PC-9 (cell line): Measurements from ENCODE around the gene PGF. TPM values are rescaled to one million over a fixed set of nuclear protein-coding genes. Genes with fewer than 3 reads are reported as not detected.

Experiments
- BruUV-seq: library from RNA; stranded (reverse); fragments of 400-500 nt; replicated peaks from 2 replicates; lab custom pipeline; 2021; lab: Mats Ljungman, UMichigan
- CTCF ChIA-PET: fragments of 300-600 bp; sonication (Branson Sonifier 250); formaldehyde crosslinking; loops from one replicate; lab custom pipeline; 2022; ENCODE audit warnings: antibody characterized with exemption; lab: Charles Lee
- POLR2A ChIA-PET: fragments of 300-600 bp; sonication (Branson Sonifier 250); formaldehyde crosslinking; loops from one replicate; lab custom pipeline; 2022; ENCODE audit warnings: antibody characterized with exemption; ENCODE audit not compliant: unreplicated experiment; lab: Charles Lee
- DNase-seq, 2 experiments: peaks; one replicate each; pipeline versions ENCODE4 v3.0.0 to v3.0.0-alpha.2; 2015 to 2022; ENCODE audit warnings: mixed read lengths in 1 of 2
- H2AFZ ChIP-seq: fragments of 200-600 bp; sonication (generic); 2 replicates; pipeline ENCODE4 v1.8.1; 2017; ENCODE audit warnings: antibody characterized with exemption
- H3F3A ChIP-seq: fragments of 200-600 bp; sonication (generic); 2 replicates; pipeline ENCODE4 v1.8.1; 2017; ENCODE audit warnings: antibody characterized with exemption, mild to moderate bottlenecking, low read depth; ENCODE audit not compliant: insufficient read depth
- H3K27ac ChIP-seq: fragments of 200-600 bp; sonication (generic); 2 replicates; pipeline ENCODE4 v1.6.1; 2016; ENCODE audit warnings: mixed run types
- H3K27me3 ChIP-seq: fragments of 200-600 bp; sonication (generic); 2 replicates; pipeline ENCODE4 v1.6.1; 2016; ENCODE audit warnings: low read depth, mixed run types; ENCODE audit not compliant: insufficient read depth
- H3K36me3 ChIP-seq: fragments of 200-600 bp; sonication (generic); 2 replicates; pipeline ENCODE4 v1.6.1; 2016; ENCODE audit warnings: low read depth, mixed run types
- H3K4me1 ChIP-seq: fragments of 200-600 bp; sonication (generic); replicated peaks from 2 replicates; pipeline ENCODE4 v1.6.1; 2016; ENCODE audit warnings: mixed run types; ENCODE audit not compliant: insufficient read depth
- H3K4me2 ChIP-seq: fragments of 200-600 bp; sonication (generic); 2 replicates; pipeline ENCODE4 v1.6.1; 2017; ENCODE audit warnings: mixed run types
- H3K4me3 ChIP-seq: fragments of 200-600 bp; sonication (generic); 2 replicates; pipeline ENCODE4 v1.6.1; 2016; ENCODE audit warnings: mixed run types
- H3K79me2 ChIP-seq: fragments of 200-600 bp; sonication (generic); 2 replicates; pipeline ENCODE4 v1.6.1; 2017; ENCODE audit warnings: low read depth, mixed run types
- H3K9me2 ChIP-seq: fragments of 200-600 bp; sonication (generic); 2 replicates; pipeline ENCODE4 v1.8.1; 2017; ENCODE audit warnings: mild to moderate bottlenecking; ENCODE audit not compliant: insufficient read depth
- H3K9me3 ChIP-seq: fragments of 200-600 bp; sonication (generic); 2 replicates; pipeline ENCODE4 v1.8.1; 2016; ENCODE audit warnings: low read depth; ENCODE audit not compliant: insufficient read depth
- H4K20me1 ChIP-seq: fragments of 200-600 bp; sonication (generic); 2 replicates; pipeline ENCODE4 v1.8.1; 2017; ENCODE audit not compliant: insufficient read depth
- EZH2 ChIP-seq: fragments of 200-600 bp; sonication (generic); IDR thresholded peaks from 2 replicates; pipeline ENCODE4 v1.8.0; 2017; ENCODE audit warnings: antibody characterized with exemption, low read depth
- intact Hi-C: fragments of 100-400 bp; cut with micrococcal nuclease; formaldehyde crosslinking; loops from one replicate; pipeline ENCODE4 v1.10.0; 2022; ENCODE audit not compliant: unreplicated experiment
- total RNA-seq: library from RNA; stranded (reverse); gene quantifications from 2 replicates; pipeline ENCODE4 v1.2.3, GENCODE V29; 2021
- TF ChIP-seq, protein P1 (sequence below): fragments of 200-600 bp; sonication (generic); conservative IDR thresholded peaks from 2 replicates; pipeline ENCODE4 v1.6.1; 2017; ENCODE audit warnings: mixed run types, antibody characterized with exemption, mild to moderate bottlenecking, moderate library complexity

The PGF gene
- total RNA-seq, 1 experiment from 2014 or later = 11.7 TPM

DNA sequence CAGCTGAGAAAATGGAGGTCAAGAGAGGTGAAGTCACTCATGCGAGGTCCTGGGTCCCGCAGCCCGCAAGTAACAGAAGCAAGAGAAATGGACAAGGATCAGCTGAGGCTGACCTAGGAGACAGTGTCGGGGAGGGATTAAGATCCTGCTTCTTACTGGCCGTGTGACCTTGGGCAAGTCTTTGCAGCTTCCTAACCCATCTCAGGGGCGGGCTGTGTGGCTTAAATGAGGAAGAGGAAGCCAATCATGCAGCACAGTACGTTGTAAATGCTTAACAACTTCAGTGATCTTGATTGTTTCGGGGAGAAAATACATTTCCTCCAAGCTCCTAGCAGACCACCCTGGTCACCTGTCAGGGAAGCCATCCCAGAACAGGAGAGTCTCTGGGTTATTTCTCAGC lies 7.1 kb upstream of the PGF start:
- intact Hi-C loops = no loop called here
- BruUV-seq = no TSS peak
- peaks cover 11% of the 10 kb centered on the region; the same call in 1 of the 2 replicates for H3F3A ChIP-seq
- no peaks in the 10 kb centered on the region for H3K9me2 ChIP-seq
- H3K9me3 ChIP-seq = no peaks in the 10 kb centered on the region
- ChIA-PET CTCF (interaction anchor here (0.5 to 0.6 kb wide), 2 partner anchors 72 to 308 kb away, joined by 3 to 6 read pairs; no protein-coding TSS in a partner anchor), POLR2A (interaction anchor here (0.6 kb wide), 1 partner anchor 54 kb away, joined by 7 read pairs; no protein-coding TSS in a partner anchor)
- no peaks in the 10 kb centered on the region for H4K20me1 ChIP-seq
- H3K79me2 ChIP-seq = no peaks in the 10 kb centered on the region
- TF ChIP-seq EZH2 = no peak
- TF ChIP-seq, protein P1, sequence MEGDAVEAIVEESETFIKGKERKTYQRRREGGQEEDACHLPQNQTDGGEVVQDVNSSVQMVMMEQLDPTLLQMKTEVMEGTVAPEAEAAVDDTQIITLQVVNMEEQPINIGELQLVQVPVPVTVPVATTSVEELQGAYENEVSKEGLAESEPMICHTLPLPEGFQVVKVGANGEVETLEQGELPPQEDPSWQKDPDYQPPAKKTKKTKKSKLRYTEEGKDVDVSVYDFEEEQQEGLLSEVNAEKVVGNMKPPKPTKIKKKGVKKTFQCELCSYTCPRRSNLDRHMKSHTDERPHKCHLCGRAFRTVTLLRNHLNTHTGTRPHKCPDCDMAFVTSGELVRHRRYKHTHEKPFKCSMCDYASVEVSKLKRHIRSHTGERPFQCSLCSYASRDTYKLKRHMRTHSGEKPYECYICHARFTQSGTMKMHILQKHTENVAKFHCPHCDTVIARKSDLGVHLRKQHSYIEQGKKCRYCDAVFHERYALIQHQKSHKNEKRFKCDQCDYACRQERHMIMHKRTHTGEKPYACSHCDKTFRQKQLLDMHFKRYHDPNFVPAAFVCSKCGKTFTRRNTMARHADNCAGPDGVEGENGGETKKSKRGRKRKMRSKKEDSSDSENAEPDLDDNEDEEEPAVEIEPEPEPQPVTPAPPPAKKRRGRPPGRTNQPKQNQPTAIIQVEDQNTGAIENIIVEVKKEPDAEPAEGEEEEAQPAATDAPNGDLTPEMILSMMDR = no peak
- H3K27ac ChIP-seq = no peak overlapping the region
- H2AFZ ChIP-seq = no peak overlapping the region
- no peak for DNase-seq
- peaks cover 40% of the 10 kb centered on the region for H3K4me1 ChIP-seq
- no peak overlapping the region for H3K4me3 ChIP-seq
- H3K27me3 ChIP-seq = no peaks in the 10 kb centered on the region
- no peaks in the 10 kb centered on the region for H3K36me3 ChIP-seq
- H3K4me2 ChIP-seq = no peak overlapping the region

- Histone ChIP-seq H3K9me2 (no peaks in the 10 kb centered on the region), H3K36me3 (no peaks in the 10 kb centered on the region), H3K4me3 (no peak overlapping the region), H3K9me3 (no peaks in the 10 kb centered on the region), H3K27me3 (no peaks in the 10 kb centered on the region), H3K79me2 (no peaks in the 10 kb centered on the region), H2AFZ (no peak overlapping the region), H3K4me2 (no peak overlapping the region), H3K27ac (no peak overlapping the region), H3F3A (peaks cover 11% of the 10 kb centered on the region; the same call in 1 of the 2 replicates), H3K4me1 (peaks cover 40% of the 10 kb centered on the region), H4K20me1 (no peaks in the 10 kb centered on the region)
- ChIA-PET CTCF (interaction anchor here (0.5 to 0.6 kb wide), 2 partner anchors 72 to 308 kb away, joined by 3 to 6 read pairs; no protein-coding TSS in a partner anchor), POLR2A (interaction anchor here (0.6 kb wide), 1 partner anchor 54 kb away, joined by 7 read pairs; no protein-coding TSS in a partner anchor)
- BruUV-seq = no TSS peak
- intact Hi-C loops = no loop called here
- TF ChIP-seq, protein P1 = no peak
- no peak for TF ChIP-seq EZH2
- DNase-seq = no peak
These were observed 6.6 kb upstream of the PGF start for GRCh38 chr14:74962046-74962445.

- no peaks in the 10 kb centered on the region for H3K27me3 ChIP-seq
- H2AFZ ChIP-seq = no peak overlapping the region
- no peak overlapping the region for H3K4me2 ChIP-seq
- no peak for DNase-seq
- no peaks in the 10 kb centered on the region for H3K36me3 ChIP-seq
- H3K4me1 ChIP-seq = peaks cover 40% of the 10 kb centered on the region
- CTCF ChIA-PET = no interaction called here
- H3F3A ChIP-seq = peaks cover 11% of the 10 kb centered on the region; the same call in 1 of the 2 replicates
- no peaks in the 10 kb centered on the region for H3K79me2 ChIP-seq
- TF ChIP-seq, protein P1 = no peak
- no peak for TF ChIP-seq EZH2
- H3K9me2 ChIP-seq = no peaks in the 10 kb centered on the region
- H3K9me3 ChIP-seq = no peaks in the 10 kb centered on the region
- intact Hi-C loops = no loop called here
- no peak overlapping the region for H3K27ac ChIP-seq
- BruUV-seq = no TSS peak
- no peaks in the 10 kb centered on the region for H4K20me1 ChIP-seq
- POLR2A ChIA-PET = interaction anchor here (0.6 kb wide), 2 partner anchors 10 to 47 kb away, joined by 5 to 9 read pairs; no protein-coding TSS in a partner anchor
- H3K4me3 ChIP-seq = no peak overlapping the region
These were observed 6.0 kb upstream of the PGF start for GRCh38 chr14:74961238-74961911.
